ENCODE measurements around the gene DCAF12.

DCAF12 gene

GRCh38 chr9:34087370-34087769, 39.1 kb downstream of the DCAF12 start:
- H3K4me3 ChIP-seq (ENCODE audit: low read depth, low read length): no peak overlapping the region

GRCh38 chr9:34086864-34087263, 39.6 kb downstream of the DCAF12 start:
- no peak for DNase-seq (ENCODE audit: low read depth)
- TF ChIP-seq CTCF (IDR thresholded peaks at IDR 0.05; ENCODE audit: control insufficient read depth, extremely low read depth, insufficient read depth): no peak
- H3K4me3 ChIP-seq (ENCODE audit: low read depth, low read length): no peak overlapping the region

More at GRCh38 chr9:34087370-34087769, 39.1 kb downstream of the DCAF12 start:
- TF ChIP-seq CTCF (IDR thresholded peaks at IDR 0.05; ENCODE audit: control insufficient read depth, extremely low read depth, insufficient read depth): no peak
- DNase-seq (ENCODE audit: low read depth): no peak

- no peak for TF ChIP-seq CTCF (IDR thresholded peaks at IDR 0.05; ENCODE audit: control insufficient read depth, extremely low read depth, insufficient read depth)
- no peak overlapping the region for H3K4me3 ChIP-seq (ENCODE audit: low read depth, low read length)
- no peak for DNase-seq (ENCODE audit: low read depth)
Measured at GRCh38 chr9:34085581-34086500, 40.7 kb downstream of the DCAF12 start.

- no peak for TF ChIP-seq CTCF (IDR thresholded peaks at IDR 0.05; ENCODE audit: control insufficient read depth, extremely low read depth, insufficient read depth)
- no peak overlapping the region for H3K4me3 ChIP-seq (ENCODE audit: low read depth, low read length)
- no peak for DNase-seq (ENCODE audit: low read depth)
Measured at GRCh38 chr9:34084562-34084961, 41.9 kb downstream of the DCAF12 start.

- no peak overlapping the region for H3K4me3 ChIP-seq (ENCODE audit: low read depth, low read length)
- DNase-seq (ENCODE audit: low read depth): no peak
- no peak for TF ChIP-seq CTCF (IDR thresholded peaks at IDR 0.05; ENCODE audit: control insufficient read depth, extremely low read depth, insufficient read depth)
Measured at GRCh38 chr9:34079181-34079580, 47.3 kb downstream of the DCAF12 start.

- no peak overlapping the region for H3K4me3 ChIP-seq (ENCODE audit: low read depth, low read length)
- peak; percentile 86 for DNase-seq (ENCODE audit: low read depth)
- TF ChIP-seq CTCF (IDR thresholded peaks at IDR 0.05; ENCODE audit: control insufficient read depth, extremely low read depth, insufficient read depth): no peak
Measured at GRCh38 chr9:34072868-34073590, 53.5 kb downstream of the DCAF12 start.
